HG02970 (cell line): Measurements from ENCODE around the gene SPATA9.
"Not testable (repeated sequence)": the region's sequence is repeated elsewhere in the genome, so short reads cannot be mapped to it uniquely, and the experiment has no call there.

Experiments used
- ATAC-seq: cut with Tn5 transposase; IDR thresholded peaks from one replicate; pipeline ENCODE4 v1.9.1; 2021; ENCODE audit warnings: mild to moderate bottlenecking, moderate library complexity, moderate number of reproducible peaks; ENCODE audit not compliant: unreplicated experiment, low FRiP score

SPATA9 gene

GRCh38 chr5:95647886-95648860 lies 34.6 kb downstream of the SPATA9 start:
- ATAC-seq, result no peak

GRCh38 chr5:95646569-95647431 lies 36.0 kb downstream of the SPATA9 start, which contains the start of gene RFESD:
Gene RFESD (plus strand): TSS chr5:95646777. CDS start chr5:95652272, 5,495 bp downstream.
- peak; percentile 98 for ATAC-seq

- ATAC-seq, result not testable (repeated sequence)
Measured at GRCh38 chr5:95646226-95646568, 36.6 kb downstream of the SPATA9 start.

- no peak for ATAC-seq
Measured at GRCh38 chr5:95644351-95645042, 38.3 kb downstream of the SPATA9 start.

- ATAC-seq, result no peak
Measured at GRCh38 chr5:95643152-95643551, 39.6 kb downstream of the SPATA9 start.

GRCh38 chr5:95641741-95642220 lies 41.0 kb downstream of the SPATA9 start:
- ATAC-seq, result no peak

- ATAC-seq, result no peak
Measured at GRCh38 chr5:95638632-95639031, 44.2 kb downstream of the SPATA9 start.

GRCh38 chr5:95634081-95634480 lies 48.7 kb downstream of the SPATA9 start:
- no peak for ATAC-seq

GRCh38 chr5:95633671-95634070 lies 49.1 kb downstream of the SPATA9 start:
- ATAC-seq, result no peak

GRCh38 chr5:95632942-95633341 lies 49.8 kb downstream of the SPATA9 start:
- not testable (repeated sequence) for ATAC-seq

- no peak for ATAC-seq
Measured at GRCh38 chr5:95631991-95632675, 50.7 kb downstream of the SPATA9 start.

- ATAC-seq, result no peak
Measured at GRCh38 chr5:95631255-95631958, 51.4 kb downstream of the SPATA9 start.

GRCh38 chr5:95630394-95630917 lies 52.3 kb downstream of the SPATA9 start:
- ATAC-seq, result no peak

GRCh38 chr5:95628933-95629332 lies 53.9 kb downstream of the SPATA9 start:
- ATAC-seq, result no peak

- no peak for ATAC-seq
Measured at GRCh38 chr5:95627971-95628810, 54.6 kb downstream of the SPATA9 start.

GRCh38 chr5:95626701-95627100 lies 56.1 kb downstream of the SPATA9 start:
- ATAC-seq, result no peak

- no peak for ATAC-seq
Measured at GRCh38 chr5:95624368-95624767, 58.4 kb downstream of the SPATA9 start.

GRCh38 chr5:95623706-95624105 lies 59.1 kb downstream of the SPATA9 start:
- ATAC-seq, result no peak
